IMR-90 (cell line): Measurements from ENCODE around the gene TOMM34. TPM values are rescaled to one million over a fixed set of nuclear protein-coding genes. Genes with fewer than 3 reads are reported as not detected.

ENCODE experiments used
- ATAC-seq: fragments of 200-7000 bp; cut with Tn5 transposase; 2 replicates; pipeline ENCODE4 v1.9.1; 2020; ENCODE audit warnings: low read depth, mild to moderate bottlenecking, moderate library complexity
- BruUV-seq: library from RNA; stranded (reverse); fragments of 400-500 nt; replicated peaks from 2 replicates; lab custom pipeline; 2021; lab: Mats Ljungman, UMichigan
- CTCF ChIA-PET: fragments of 300-600 bp; formaldehyde crosslinking; extraction: SDS; loops from one replicate; lab custom pipeline; 2021; ENCODE audit warnings: antibody characterized with exemption; lab: Yijun Ruan, JAX
- POLR2A ChIA-PET: fragments of 300-600 bp; sonication (Branson Sonifier 250); formaldehyde crosslinking; loops from one replicate; lab custom pipeline; 2022; ENCODE audit warnings: antibody characterized with exemption; ENCODE audit not compliant: unreplicated experiment; lab: Charles Lee
- DNase-seq: peaks from one replicate; pipeline ENCODE4 v3.0.0; 2013
- H2AFZ ChIP-seq: replicated peaks from 2 replicates; pipeline ENCODE3; 2013; ENCODE audit warnings: low read length, mild to moderate bottlenecking; ENCODE audit not compliant: poor library complexity
- H2AK5ac ChIP-seq: 2 replicates; pipeline ENCODE4 v1.6.1; 2013; ENCODE audit warnings: low read depth, low read length, inconsistent platforms
- H2AK9ac ChIP-seq: replicated peaks from 2 replicates; pipeline ENCODE3; 2013; ENCODE audit warnings: mild to moderate bottlenecking, low read depth, low read length, moderate library complexity; ENCODE audit not compliant: poor library complexity
- H2BK120ac ChIP-seq: 2 replicates; pipeline ENCODE4 v1.6.1; 2013; ENCODE audit warnings: low read depth, low read length, inconsistent platforms
- H2BK15ac ChIP-seq: 3 replicates; pipeline ENCODE4 v1.6.1; 2013; ENCODE audit warnings: low read depth, low read length, inconsistent platforms
- H2BK20ac ChIP-seq: 2 replicates; pipeline ENCODE4 v1.6.1; 2013; ENCODE audit warnings: low read depth, mild to moderate bottlenecking, inconsistent platforms, low read length, moderate library complexity
- H2BK5ac ChIP-seq: 2 replicates; pipeline ENCODE4 v1.6.1; 2013; ENCODE audit warnings: mild to moderate bottlenecking, low read depth, low read length, inconsistent platforms; ENCODE audit not compliant: poor library complexity, severe bottlenecking
- H3K14ac ChIP-seq: replicated peaks from 2 replicates; pipeline ENCODE4 v1.6.1; 2013; ENCODE audit warnings: low read depth, low read length, inconsistent platforms
- H3K18ac ChIP-seq: 2 replicates; pipeline ENCODE4 v1.6.1; 2013; ENCODE audit warnings: low read depth, low read length, control low read depth
- H3K23ac ChIP-seq: 2 replicates; pipeline ENCODE4 v1.6.1; 2013; ENCODE audit warnings: low read depth, low read length, inconsistent platforms
- H3K27ac ChIP-seq: 2 replicates; pipeline ENCODE4 v1.5.1; 2013; ENCODE audit warnings: mild to moderate bottlenecking, control low read depth, low read length; ENCODE audit not compliant: insufficient read depth
- H3K27me3 ChIP-seq: 2 replicates; pipeline ENCODE4 v1.6.1; 2013; ENCODE audit warnings: low read length; ENCODE audit not compliant: control insufficient read depth, insufficient read depth
- H3K36me3 ChIP-seq: 2 replicates; pipeline ENCODE4 v1.6.1; 2013; ENCODE audit warnings: low read length, mixed read lengths; ENCODE audit not compliant: control insufficient read depth, insufficient read depth
- H3K4ac ChIP-seq: 2 replicates; pipeline ENCODE4 v1.6.1; 2013; ENCODE audit warnings: low read depth, low read length, inconsistent platforms
- H3K4me1 ChIP-seq: 2 replicates; pipeline ENCODE4 v1.6.1; 2013; ENCODE audit warnings: low read length, mixed read lengths; ENCODE audit not compliant: control insufficient read depth, insufficient read depth
- H3K4me2 ChIP-seq: 2 replicates; pipeline ENCODE4 v1.6.1; 2013; ENCODE audit warnings: low read depth, mild to moderate bottlenecking, control low read depth, low read length, moderate library complexity
- H3K4me3 ChIP-seq: 2 replicates; pipeline ENCODE4 v1.5.1; 2013; ENCODE audit warnings: low read depth, mild to moderate bottlenecking, control low read depth, low read length, moderate library complexity; ENCODE audit not compliant: insufficient read depth
- H3K56ac ChIP-seq: 2 replicates; pipeline ENCODE4 v1.6.1; 2013; ENCODE audit warnings: low read length, inconsistent platforms; ENCODE audit not compliant: insufficient read depth; ENCODE audit errors: extremely low read depth
- H3K79me1 ChIP-seq, 2 experiments: 2 replicates each; pipeline ENCODE4 v1.6.1; 2013; ENCODE audit warnings: low read length in 2 of 2, inconsistent platforms in 1 of 2, low read depth in 1 of 2
- H3K9ac ChIP-seq: 2 replicates; pipeline ENCODE4 v1.6.1; 2013; ENCODE audit warnings: low read depth, low read length, control low read depth
- H3K9me1 ChIP-seq: 2 replicates; pipeline ENCODE4 v1.6.1; 2013; ENCODE audit warnings: low read length, inconsistent platforms; ENCODE audit not compliant: insufficient read depth
- H3K9me3 ChIP-seq: 2 replicates; pipeline ENCODE4 v1.6.1; 2013; ENCODE audit warnings: low read length; ENCODE audit not compliant: control insufficient read depth, insufficient read depth
- H4K20me1 ChIP-seq: 2 replicates; pipeline ENCODE4 v1.6.1; 2013; ENCODE audit warnings: low read length, inconsistent platforms; ENCODE audit not compliant: insufficient read depth
- H4K5ac ChIP-seq: 2 replicates; pipeline ENCODE4 v1.6.1; 2013; ENCODE audit warnings: mild to moderate bottlenecking, low read depth, low read length, control low read depth
- H4K8ac ChIP-seq, 2 experiments: 2 replicates each; pipeline ENCODE4 v1.6.1; 2013; ENCODE audit warnings: low read depth in 2 of 2, low read length in 2 of 2, control low read depth in 1 of 2, inconsistent platforms in 1 of 2
- H4K91ac ChIP-seq: 2 replicates; pipeline ENCODE4 v1.6.1; 2013; ENCODE audit warnings: low read depth, low read length, inconsistent platforms; ENCODE audit not compliant: insufficient read depth
- BHLHE40 ChIP-seq: fragments of 150-350 bp; IDR thresholded peaks from 2 replicates; pipeline ENCODE4 v1.6.1; 2016; ENCODE audit warnings: mild to moderate bottlenecking, low read depth, low read length
- ELK1 ChIP-seq: fragments of 150-350 bp; IDR thresholded peaks from 2 replicates; pipeline ENCODE4 v1.6.1; 2016; ENCODE audit warnings: low read depth, mild to moderate bottlenecking, low read length, moderate library complexity, borderline replicate concordance
- FOS ChIP-seq: fragments of 150-350 bp; IDR thresholded peaks from 2 replicates; pipeline ENCODE4 v1.6.1; 2016; ENCODE audit warnings: low read depth, low read length
- MAFK ChIP-seq: IDR thresholded peaks from 2 replicates; pipeline ENCODE4 v1.6.1; 2012; ENCODE audit warnings: low read depth, low read length, improper control_type of control experiment
- MAZ ChIP-seq: IDR thresholded peaks from 2 replicates; pipeline ENCODE4 v1.6.1; 2012; ENCODE audit warnings: low read depth, mild to moderate bottlenecking, low read length, improper control_type of control experiment, moderate library complexity, borderline replicate concordance
- RCOR1 ChIP-seq: IDR thresholded peaks from 2 replicates; pipeline ENCODE4 v1.6.1; 2012; ENCODE audit warnings: mild to moderate bottlenecking, low read length, improper control_type of control experiment; ENCODE audit not compliant: insufficient replicate concordance
- SMC3 ChIP-seq: fragments of 150-350 bp; IDR thresholded peaks from 2 replicates; pipeline ENCODE4 v1.6.1; 2016; ENCODE audit warnings: low read depth, mild to moderate bottlenecking, antibody characterized with exemption, low read length, moderate library complexity
- WGBS, 2 experiments: methylation state at CpG; one replicate each; pipeline versions ENCODE4 v1.1.5 to v1.1.7; 2013; ENCODE audit warnings: missing lambda C conversion rate in 2 of 2; ENCODE audit not compliant: insufficient read length in 1 of 2; ENCODE audit errors: extremely low coverage in 2 of 2; 5-methylcytosine and 5-hydroxymethylcytosine counted together
- dilution Hi-C: fragments of 300-500 bp; cut with HindIII; formaldehyde crosslinking; loops from one replicate; pipeline ENCODE4 v1.14.3; 2018; ENCODE audit warnings: low sequenced_read_pairs; ENCODE audit not compliant: unreplicated experiment
- in situ Hi-C: fragments of 300-500 bp; cut with MboI; formaldehyde crosslinking; loops from 3 replicates; pipeline ENCODE4 v1.14.3; 2019; ENCODE audit warnings: low sequenced_read_pairs, inconsistent platforms, mixed read lengths
- intact Hi-C: fragments of 100-400 bp; cut with micrococcal nuclease; formaldehyde crosslinking; loops from 2 replicates; pipeline ENCODE4 v1.10.0; 2022
- polyA plus RNA-seq, 3 experiments: library from polyadenylated mRNA; depleted of rRNA; stranded (reverse); fragments of >200 nt; gene quantifications; 2 replicates each; pipeline ENCODE4 v1.2.3, GENCODE V29; 2012; ENCODE audit warnings: low replicate concordance in 1 of 3
- total RNA-seq: library from RNA; depleted of rRNA; stranded (reverse); fragments of >200 nt; gene quantifications from 2 replicates; pipeline ENCODE4 v1.2.3, GENCODE V29; 2012

The TOMM34 gene
- total and polyA plus RNA-seq, 2 of the 4 experiments (the other 2 are of a cell fraction) = 97.5 to 101 TPM

- Histone ChIP-seq H2BK20ac (no peak overlapping the region), H2AK9ac (no peak overlapping the region), H2BK120ac (no peak overlapping the region), H3K27me3 (no peaks in the 10 kb centered on the region), H3K79me1 (peaks cover 3 to 5% of the 10 kb centered on the region in 2 experiments; a peak in 2 of 4 replicates), H3K9me1 (no peaks in the 10 kb centered on the region), H3K9me3 (no peaks in the 10 kb centered on the region), H3K27ac (no peak overlapping the region), H3K9ac (no peak overlapping the region), H3K4me3 (no peak overlapping the region), H4K20me1 (no peaks in the 10 kb centered on the region), H3K36me3 (peaks cover 14% of the 10 kb centered on the region), H2AK5ac (no peak overlapping the region), H3K56ac (no peak overlapping the region), H2BK5ac (no peak overlapping the region), H3K4me1 (0 out of 2 replicates have a peak, but pooled peaks cover 3% of the 10 kb centered on the region), H4K5ac (no peak overlapping the region), H3K4me2 (no peak overlapping the region), H3K14ac (no peak overlapping the region), H4K8ac (no peak overlapping the region), H3K23ac (no peak overlapping the region), H4K91ac (no peak overlapping the region), H2AFZ (no peak overlapping the region), H3K4ac (no peak overlapping the region), H2BK15ac (no peak overlapping the region), H3K18ac (no peak overlapping the region)
- ChIA-PET CTCF (no interaction called here), POLR2A (no interaction called here)
- TF ChIP-seq FOS = no peak
- no peak for TF ChIP-seq ELK1
- no peak for TF ChIP-seq MAZ
- no peak for TF ChIP-seq RCOR1
- no peak for TF ChIP-seq MAFK
- no peak for TF ChIP-seq SMC3
- TF ChIP-seq BHLHE40 = no peak
- intact Hi-C loops (no loop called here), dilution Hi-C loops (no loop called here), in situ Hi-C loops (no loop called here)
- no peak for DNase-seq
- BruUV-seq = no TSS peak
- WGBS, 2 experiments = 97% methylated on average over 6 of the region's 7 CpGs; no CpG with 5 or more reads in 1 of the 2 experiments
- ATAC-seq = no peak
Measured at GRCh38 chr20:44983093-44983674, 23.0 kb upstream of the TOMM34 start.
